Gastroesophageal sphincter (tissue), 4 donors: ENCODE results near the gene EFEMP1. TPM values are rescaled to one million over a fixed set of nuclear protein-coding genes. Genes with fewer than 3 reads are reported as not detected.
A peak's percentile ranks its signal among the peaks of the same experiment; 100 is the strongest.

Source experiments
- ATAC-seq: fragments of 150-250 bp; one replicate; pipeline ENCODE4 v1.9.1; 2016; ENCODE audit warnings: mild to moderate bottlenecking, moderate library complexity
- H3K27ac ChIP-seq, 4 donors: fragments of 200-600 bp; sonication (generic) in 3 of 4; 1 replicate in 3 of 4; 2 replicates in 1 of 4; pipeline ENCODE4 v1.5.1; 2016 to 2019
- H3K27me3 ChIP-seq: fragments of 200-600 bp; sonication (generic); one replicate; pipeline ENCODE4 v1.5.1; 2019
- H3K36me3 ChIP-seq, 2 donors: fragments of 200-600 bp; sonication (generic); one replicate each; pipeline ENCODE4 v1.5.1; 2019; ENCODE audit warnings: control low read depth in 1 of 2
- H3K4me1 ChIP-seq, 3 donors: fragments of 200-600 bp; sonication (generic); 1 replicate in 2 of 3; 2 replicates in 1 of 3; pipeline ENCODE4 v1.5.1; 2016 to 2019; ENCODE audit warnings: control low read depth in 2 of 3
- H3K4me3 ChIP-seq, 2 donors: fragments of 200-600 bp; sonication (generic); one replicate each; pipeline ENCODE4 v1.5.1; 2019; ENCODE audit warnings: mild to moderate bottlenecking in 1 of 2, moderate library complexity in 1 of 2
- H3K9me3 ChIP-seq, 3 donors: fragments of 200-600 bp; sonication (generic); one replicate each; pipeline ENCODE4 v1.5.1; 2017 to 2019; ENCODE audit warnings: control low read depth in 2 of 3
- EP300 ChIP-seq: sonication (generic); formaldehyde crosslinking; IDR thresholded peaks from one replicate; pipeline ENCODE4 v1.6.1; 2017; ENCODE audit warnings: antibody characterized with exemption, mild to moderate bottlenecking
- POLR2A ChIP-seq, 2 donors: fragments of 450-650 bp; IDR thresholded peaks; one replicate each; pipeline ENCODE4 v1.6.1; 2017; ENCODE audit warnings: antibody characterized with exemption in 2 of 2, mild to moderate bottlenecking in 2 of 2, moderate library complexity in 1 of 2
- POLR2AphosphoS5 ChIP-seq: sonication (generic); formaldehyde crosslinking; IDR thresholded peaks from one replicate; pipeline ENCODE4 v1.6.1; 2017; ENCODE audit warnings: antibody characterized with exemption
- WGBS, 2 donors: methylation state at CpG; one replicate each; pipeline ENCODE4 v1.1.5; 2018; ENCODE audit warnings: low coverage in 1 of 2; 5-methylcytosine and 5-hydroxymethylcytosine counted together
- total RNA-seq, 4 donors: library from RNA; depleted of rRNA; stranded (reverse); fragments of >200 nt; gene quantifications; one replicate each; pipeline ENCODE4 v1.1.0, GENCODE V29; 2016
- TF ChIP-seq, protein P1 (sequence below), 4 experiments: fragments of 200-600 bp in 2 of 4; fragments of 450-650 bp in 2 of 4; sonication (generic) in 1 of 4; IDR thresholded peaks; one replicate each; pipeline ENCODE4 v1.5.1; 2017 to 2019; ENCODE audit warnings: antibody characterized with exemption in 4 of 4, mild to moderate bottlenecking in 2 of 4, moderate library complexity in 2 of 4

EFEMP1 gene
- total RNA-seq, 4 donors from 2014 or later: 70.5 to 141 (median 91.9) TPM

DNA sequence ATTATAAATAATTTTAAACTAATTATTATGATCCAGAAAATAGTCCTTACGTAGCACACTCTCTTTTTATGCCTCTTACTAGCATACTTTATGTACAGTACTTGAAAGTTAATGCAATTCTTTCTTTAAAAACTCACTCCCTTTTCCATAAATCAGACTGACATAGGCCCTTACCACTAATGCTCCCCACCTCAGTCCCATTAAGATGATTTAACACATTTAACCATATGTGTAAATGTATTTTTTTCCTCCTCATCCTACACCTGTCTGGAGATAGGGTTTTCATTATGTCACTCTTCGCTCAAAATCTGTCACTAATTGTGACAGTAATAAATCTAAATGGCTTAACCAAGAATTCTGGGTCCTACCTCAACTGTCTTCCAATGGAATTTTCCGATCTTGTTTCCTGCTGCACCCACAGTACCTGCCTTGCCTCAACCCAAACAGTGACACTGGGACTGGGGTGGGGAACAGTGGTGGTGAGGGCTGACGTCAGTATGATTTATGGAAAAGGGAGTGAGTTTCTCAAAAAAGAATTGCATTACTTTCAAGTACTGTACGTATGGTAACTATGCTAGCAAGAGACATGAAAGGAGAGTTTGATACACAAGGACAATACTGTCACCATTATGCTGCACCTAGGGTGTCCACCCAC, 25.1 kb downstream of the EFEMP1 start:
- no peak overlapping the region for H3K27ac ChIP-seq
- WGBS, 2 donors: 88 to 90% methylated on average over 5 of the region's 5 CpGs
- no peak overlapping the region for H3K4me3 ChIP-seq
- no peaks in the 10 kb centered on the region for H3K27me3 ChIP-seq
- no peaks in the 10 kb centered on the region for H3K36me3 ChIP-seq
- no peaks in the 10 kb centered on the region for H3K4me1 ChIP-seq
- TF ChIP-seq EP300 (no peak), POLR2A (IDR thresholded peaks at IDR 0.05) (no peak), POLR2AphosphoS5 (no peak)
- no peak for ATAC-seq
- peaks cover 0 to 10% (median 0%) of the 10 kb centered on the region in 3 donors for H3K9me3 ChIP-seq

DNA sequence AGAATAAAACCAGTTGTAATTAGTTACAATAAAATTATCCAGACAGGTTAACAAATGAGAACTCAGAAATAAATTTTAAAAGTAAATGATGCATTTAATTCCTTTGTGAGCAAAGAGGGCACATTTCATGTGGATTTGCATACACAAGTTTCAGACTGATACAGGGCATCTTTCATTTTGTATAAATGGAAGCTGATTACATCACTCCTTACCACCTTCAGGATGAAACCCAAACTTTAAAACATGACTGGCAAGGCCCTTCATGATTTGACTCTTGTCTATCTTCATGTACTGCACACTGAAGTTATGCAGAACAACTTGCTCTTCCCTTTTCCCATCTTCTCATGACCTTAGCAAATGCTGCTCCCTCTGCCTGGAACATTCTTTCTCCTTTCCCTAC, 26.9 kb downstream of the EFEMP1 start:
- H3K4me3 ChIP-seq: no peak overlapping the region
- no peaks in the 10 kb centered on the region for H3K36me3 ChIP-seq
- H3K27ac ChIP-seq: no peak overlapping the region
- TF ChIP-seq, protein P1, sequence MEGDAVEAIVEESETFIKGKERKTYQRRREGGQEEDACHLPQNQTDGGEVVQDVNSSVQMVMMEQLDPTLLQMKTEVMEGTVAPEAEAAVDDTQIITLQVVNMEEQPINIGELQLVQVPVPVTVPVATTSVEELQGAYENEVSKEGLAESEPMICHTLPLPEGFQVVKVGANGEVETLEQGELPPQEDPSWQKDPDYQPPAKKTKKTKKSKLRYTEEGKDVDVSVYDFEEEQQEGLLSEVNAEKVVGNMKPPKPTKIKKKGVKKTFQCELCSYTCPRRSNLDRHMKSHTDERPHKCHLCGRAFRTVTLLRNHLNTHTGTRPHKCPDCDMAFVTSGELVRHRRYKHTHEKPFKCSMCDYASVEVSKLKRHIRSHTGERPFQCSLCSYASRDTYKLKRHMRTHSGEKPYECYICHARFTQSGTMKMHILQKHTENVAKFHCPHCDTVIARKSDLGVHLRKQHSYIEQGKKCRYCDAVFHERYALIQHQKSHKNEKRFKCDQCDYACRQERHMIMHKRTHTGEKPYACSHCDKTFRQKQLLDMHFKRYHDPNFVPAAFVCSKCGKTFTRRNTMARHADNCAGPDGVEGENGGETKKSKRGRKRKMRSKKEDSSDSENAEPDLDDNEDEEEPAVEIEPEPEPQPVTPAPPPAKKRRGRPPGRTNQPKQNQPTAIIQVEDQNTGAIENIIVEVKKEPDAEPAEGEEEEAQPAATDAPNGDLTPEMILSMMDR (IDR thresholded peaks at IDR 0.05): no peak
- TF ChIP-seq EP300 (no peak), POLR2AphosphoS5 (no peak), POLR2A (IDR thresholded peaks at IDR 0.05) (no peak)
- no peaks in the 10 kb centered on the region for H3K9me3 ChIP-seq
- H3K27me3 ChIP-seq: no peaks in the 10 kb centered on the region
- peaks cover 0 to 4% (median 0%) of the 10 kb centered on the region in 3 donors for H3K4me1 ChIP-seq
- no peak for ATAC-seq

GRCh38 chr2:55894720-55895119, 28.9 kb downstream of the EFEMP1 start:
- H3K27ac ChIP-seq: no peak overlapping the region

GRCh38 chr2:55891671-55892094, 31.9 kb downstream of the EFEMP1 start:
- no peak for TF ChIP-seq POLR2A (IDR thresholded peaks at IDR 0.05)
- TF ChIP-seq, protein P1 (IDR thresholded peaks at IDR 0.05): no peak
- TF ChIP-seq EP300: no peak
- no peak for TF ChIP-seq POLR2AphosphoS5
- H3K27ac ChIP-seq: peak overlapping the region in 1 of 4 donors; percentile 6
- no peaks in the 10 kb centered on the region for H3K27me3 ChIP-seq
- H3K4me3 ChIP-seq: no peak overlapping the region
- no peaks in the 10 kb centered on the region for H3K36me3 ChIP-seq
- H3K9me3 ChIP-seq: no peaks in the 10 kb centered on the region
- ATAC-seq: peak; percentile 52
- H3K4me1 ChIP-seq: peaks cover 0 to 15% (median 0%) of the 10 kb centered on the region in 3 donors
- WGBS, 2 donors: 54 to 63% methylated on average over 1 to 2 of the region's 2 CpGs

More at GRCh38 chr2:55894720-55895119, 28.9 kb downstream of the EFEMP1 start:
- TF ChIP-seq POLR2AphosphoS5 (no peak), POLR2A (IDR thresholded peaks at IDR 0.05) (no peak), EP300 (no peak)
- TF ChIP-seq, protein P1 (IDR thresholded peaks at IDR 0.05): no peak
- no peak for ATAC-seq
- peaks cover 0 to 4% (median 0%) of the 10 kb centered on the region in 3 donors for H3K4me1 ChIP-seq
- no peaks in the 10 kb centered on the region for H3K9me3 ChIP-seq
- no peaks in the 10 kb centered on the region for H3K27me3 ChIP-seq
- WGBS, 2 donors: 87% methylated on average over 2 of the region's 2 CpGs
- H3K36me3 ChIP-seq: no peaks in the 10 kb centered on the region
- no peak overlapping the region for H3K4me3 ChIP-seq

GRCh38 chr2:55888936-55889335, 34.6 kb downstream of the EFEMP1 start:
- WGBS, 2 donors: 66 to 74% methylated on average over 3 of the region's 3 CpGs
- no peak for ATAC-seq
- Histone ChIP-seq H3K36me3 (no peaks in the 10 kb centered on the region), H3K4me1 (peaks cover 0 to 36% (median 7%) of the 10 kb centered on the region in 3 donors), H3K4me3 (no peak overlapping the region), H3K27me3 (no peaks in the 10 kb centered on the region), H3K9me3 (no peaks in the 10 kb centered on the region), H3K27ac (peak overlapping the region in 1 of 4 donors; percentile 20)
- TF ChIP-seq EP300 (no peak), POLR2A (IDR thresholded peaks at IDR 0.05) (no peak), POLR2AphosphoS5 (no peak)
- TF ChIP-seq, protein P1 (IDR thresholded peaks at IDR 0.05): no peak
